BLaER1 (cell line): ENCODE measurements around the gene SRMS.
A peak's percentile ranks its signal among the peaks of the same experiment; 100 is the strongest.
"Not testable (repeated sequence)": the region's sequence is repeated elsewhere in the genome, so short reads cannot be mapped to it uniquely, and the experiment has no call there.

Source experiments
- H3K27ac ChIP-seq: shearing (Covaris generic); formaldehyde crosslinking; 2 replicates; pipeline ENCODE4 v1.8.1; 2022
- H3K27me3 ChIP-seq: shearing (Covaris generic); formaldehyde crosslinking; 2 replicates; pipeline ENCODE4 v1.8.1; 2022
- H3K36me3 ChIP-seq: shearing (Covaris generic); formaldehyde crosslinking; 2 replicates; pipeline ENCODE4 v1.8.1; 2022
- H3K4me1 ChIP-seq: shearing (Covaris generic); formaldehyde crosslinking; 2 replicates; pipeline ENCODE4 v1.8.1; 2022
- H3K4me2 ChIP-seq: shearing (Covaris generic); formaldehyde crosslinking; 2 replicates; pipeline ENCODE4 v1.8.1; 2022
- H3K4me3 ChIP-seq: shearing (Covaris generic); formaldehyde crosslinking; 2 replicates; pipeline ENCODE4 v1.8.1; 2022
- H3K9ac ChIP-seq: shearing (Covaris generic); formaldehyde crosslinking; 2 replicates; pipeline ENCODE4 v1.8.1; 2022
- H3K9me3 ChIP-seq: shearing (Covaris generic); formaldehyde crosslinking; 2 replicates; pipeline ENCODE4 v1.8.1; 2022
- H4K20me1 ChIP-seq: shearing (Covaris generic); formaldehyde crosslinking; 2 replicates; pipeline ENCODE4 v1.8.1; 2022
- Cebpa-rat ChIP-seq: shearing (Covaris generic); IDR thresholded peaks from 2 replicates; pipeline ENCODE4 v1.8.1; 2022

SRMS gene

GRCh38 chr20:63572071-63572787 lies 24.7 kb upstream of the SRMS start:
- H3K36me3 ChIP-seq = no peaks in the 10 kb centered on the region; the same call in 1 of the 2 replicates
- no peak overlapping the region for H3K4me2 ChIP-seq
- no peak overlapping the region for H3K9ac ChIP-seq
- peaks cover 61% of the 10 kb centered on the region for H3K27me3 ChIP-seq
- H3K27ac ChIP-seq = no peak overlapping the region
- peaks cover 64% of the 10 kb centered on the region for H4K20me1 ChIP-seq
- no peaks in the 10 kb centered on the region for H3K9me3 ChIP-seq
- H3K4me3 ChIP-seq = no peak overlapping the region
- TF ChIP-seq Cebpa-rat = no peak
- peaks cover 59% of the 10 kb centered on the region for H3K4me1 ChIP-seq

- H3K4me1 ChIP-seq = peaks cover 65% of the 10 kb centered on the region
- H3K4me3 ChIP-seq, H3K9ac ChIP-seq, H3K36me3 ChIP-seq, H3K9me3 ChIP-seq, H3K27ac ChIP-seq: not testable (repeated sequence)
- H3K27me3 ChIP-seq = peaks cover 72% of the 10 kb centered on the region
- peak overlapping the region; percentile 96; the same call in 1 of the 2 replicates for H3K4me2 ChIP-seq
- H4K20me1 ChIP-seq = peaks cover 75% of the 10 kb centered on the region
Measured at GRCh38 chr20:63571087-63571478, 23.5 kb upstream of the SRMS start.

DNA sequence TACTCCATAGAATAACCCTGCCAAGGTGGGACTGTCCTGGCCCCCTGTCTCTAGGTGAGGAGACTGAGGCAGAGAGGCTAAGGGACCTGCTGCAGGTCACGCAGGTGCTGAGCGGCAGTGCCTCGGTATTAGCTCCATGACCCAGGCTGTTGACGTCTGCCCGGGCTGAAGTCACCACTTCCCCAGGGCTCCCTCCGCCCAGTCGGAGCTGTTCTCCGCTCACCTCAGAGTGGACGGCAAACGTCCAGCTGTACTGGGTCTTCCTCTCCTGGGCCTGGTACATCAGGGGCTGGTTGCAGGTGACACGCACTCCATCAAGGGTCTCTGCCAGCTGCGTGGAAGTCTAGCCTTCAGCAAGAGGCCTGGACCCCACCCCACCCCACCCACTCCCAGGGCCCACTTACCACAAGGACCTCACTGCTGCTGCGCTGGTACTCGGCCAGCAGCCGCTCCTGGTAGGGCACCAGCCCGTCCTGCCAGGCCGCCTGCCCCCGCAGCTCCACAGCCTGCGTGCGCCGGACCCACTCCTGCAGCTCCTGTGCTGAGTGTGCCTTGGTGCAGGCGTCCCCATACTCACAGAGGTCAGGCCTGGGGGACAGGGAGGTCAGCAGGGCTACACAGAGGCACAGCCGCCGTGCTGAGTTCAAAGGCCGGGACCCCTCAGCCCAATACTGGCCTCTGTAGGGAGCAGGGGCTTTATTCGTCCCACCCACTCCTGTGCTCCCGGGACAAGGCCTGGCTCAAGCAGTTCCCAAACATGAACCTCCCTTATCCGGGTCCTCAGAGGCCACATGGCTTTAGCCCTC lies 22.9 kb upstream of the SRMS start:
- H4K20me1 ChIP-seq = peaks cover 81% of the 10 kb centered on the region
- peak overlapping the region; percentile 96 for H3K4me2 ChIP-seq
- no peak for TF ChIP-seq Cebpa-rat
- H3K27me3 ChIP-seq = peaks cover 78% of the 10 kb centered on the region
- H3K9ac ChIP-seq = no peak overlapping the region
- no peak overlapping the region for H3K27ac ChIP-seq
- peaks cover 65% of the 10 kb centered on the region for H3K4me1 ChIP-seq
- no peak overlapping the region for H3K4me3 ChIP-seq
- no peaks in the 10 kb centered on the region; the same call in 1 of the 2 replicates for H3K36me3 ChIP-seq
- no peaks in the 10 kb centered on the region for H3K9me3 ChIP-seq

GRCh38 chr20:63568986-63569949 lies 21.7 kb upstream of the SRMS start:
- peaks cover 56% of the 10 kb centered on the region for H3K4me1 ChIP-seq
- H3K4me3 ChIP-seq = peak overlapping the region; percentile 45
- H3K9ac ChIP-seq = no peak overlapping the region
- H4K20me1 ChIP-seq = peaks cover 94% of the 10 kb centered on the region
- no peaks in the 10 kb centered on the region for H3K9me3 ChIP-seq
- no peak overlapping the region for H3K27ac ChIP-seq
- peaks cover 90% of the 10 kb centered on the region for H3K27me3 ChIP-seq
- H3K4me2 ChIP-seq = peak overlapping the region; percentile 96
- no peaks in the 10 kb centered on the region; the same call in 1 of the 2 replicates for H3K36me3 ChIP-seq
- TF ChIP-seq Cebpa-rat = no peak

DNA sequence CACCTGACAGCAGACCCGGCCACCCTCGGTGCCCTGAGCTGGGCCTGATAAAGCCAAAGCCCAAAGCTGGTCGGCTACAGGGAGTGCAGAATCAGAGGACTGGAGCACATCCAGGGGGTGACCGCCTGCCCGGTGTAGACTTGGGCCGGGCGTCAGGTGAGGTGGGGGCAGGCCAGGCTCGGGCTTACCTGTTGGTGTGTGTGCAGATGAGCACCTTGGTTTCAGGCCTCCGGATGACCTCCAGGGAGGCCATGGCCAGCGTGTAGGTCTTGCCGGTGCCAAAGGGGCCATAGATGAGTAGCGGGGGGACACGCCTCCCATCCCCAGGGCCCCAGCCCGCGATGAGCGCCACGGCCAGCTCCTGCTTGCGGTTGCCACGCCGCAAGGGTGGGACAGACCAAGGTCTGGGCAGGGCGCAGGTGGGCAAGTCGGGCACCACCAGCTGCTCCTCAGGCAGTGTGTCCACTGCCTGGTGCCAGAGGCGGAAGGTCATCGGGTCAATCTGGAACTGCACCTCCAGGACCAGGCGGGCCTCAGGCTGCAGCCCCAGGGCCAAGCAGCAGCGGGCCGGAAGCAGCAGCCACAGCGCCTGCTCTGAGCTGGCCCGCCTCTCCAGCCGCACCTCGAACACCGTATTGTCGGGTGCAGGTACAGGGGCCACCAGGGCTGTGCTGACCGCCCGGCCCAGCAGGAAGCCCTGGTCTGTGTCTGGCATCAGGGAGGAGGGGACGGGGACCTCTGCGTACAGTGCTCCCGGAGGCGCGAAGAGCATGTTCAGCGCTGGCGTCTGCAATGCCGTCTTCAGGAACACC lies 20.8 kb upstream of the SRMS start:
- peaks cover 60% of the 10 kb centered on the region for H3K4me1 ChIP-seq
- peak overlapping the region; percentile 45 for H3K4me3 ChIP-seq
- no peak overlapping the region for H3K27ac ChIP-seq
- H3K27me3 ChIP-seq = peaks cover 99% of the 10 kb centered on the region
- no peaks in the 10 kb centered on the region for H3K9me3 ChIP-seq
- H4K20me1 ChIP-seq = peaks cover 100% of the 10 kb centered on the region
- no peak for TF ChIP-seq Cebpa-rat
- H3K36me3 ChIP-seq = no peaks in the 10 kb centered on the region; the same call in 1 of the 2 replicates
- H3K4me2 ChIP-seq = peak overlapping the region; percentile 96
- no peak overlapping the region for H3K9ac ChIP-seq

DNA sequence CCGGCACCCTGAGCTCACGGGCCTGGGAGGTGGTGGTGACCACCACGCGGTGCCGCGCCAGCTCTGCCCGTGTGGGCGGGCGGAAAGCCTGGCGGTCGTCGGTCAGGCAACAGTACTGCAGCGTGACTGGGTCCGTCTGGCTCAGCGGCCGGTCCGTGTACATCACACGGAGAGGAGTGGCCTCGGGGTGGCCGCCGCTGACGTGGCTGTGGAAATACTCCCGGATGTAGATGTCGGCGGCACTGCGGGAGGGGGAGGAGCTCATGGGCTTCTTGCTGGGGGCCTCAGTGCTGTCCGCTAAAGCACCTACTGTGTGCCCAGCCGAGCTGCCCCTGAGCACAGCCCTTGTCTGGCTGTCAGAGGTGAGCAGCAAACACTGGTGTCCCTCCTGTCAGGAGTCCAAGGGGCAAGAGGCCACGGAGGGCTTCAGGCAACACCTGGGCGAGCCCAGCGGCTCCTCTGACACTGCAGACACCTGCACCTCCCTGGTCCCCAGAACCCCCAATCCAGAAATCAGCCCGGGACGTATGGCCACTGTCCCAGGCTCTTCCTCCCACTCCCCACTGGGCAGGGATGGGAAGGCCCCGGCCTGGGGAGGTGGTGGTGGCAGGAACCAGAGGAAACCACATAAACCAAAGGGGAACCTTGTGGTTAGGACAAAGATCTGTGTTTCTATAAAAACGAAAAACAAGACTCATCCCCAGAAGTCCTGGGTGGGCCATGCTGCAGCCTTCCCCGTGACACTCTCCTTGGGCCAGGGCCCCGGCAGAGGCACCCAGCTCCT lies 20.0 kb upstream of the SRMS start:
- Histone ChIP-seq H3K27ac (no peak overlapping the region), H3K9ac (no peak overlapping the region), H3K4me2 (peak overlapping the region; percentile 96), H3K27me3 (peaks cover 97% of the 10 kb centered on the region), H4K20me1 (peaks cover 100% of the 10 kb centered on the region), H3K4me3 (peak overlapping the region; percentile 45), H3K9me3 (no peaks in the 10 kb centered on the region), H3K4me1 (peaks cover 60% of the 10 kb centered on the region), H3K36me3 (no peaks in the 10 kb centered on the region; the same call in 1 of the 2 replicates)
- TF ChIP-seq Cebpa-rat = no peak

- H3K9ac ChIP-seq = no peak overlapping the region
- H4K20me1 ChIP-seq = peaks cover 100% of the 10 kb centered on the region
- no peak overlapping the region for H3K27ac ChIP-seq
- H3K4me2 ChIP-seq = peak overlapping the region; percentile 96
- H3K36me3 ChIP-seq = no peaks in the 10 kb centered on the region; the same call in 1 of the 2 replicates
- H3K27me3 ChIP-seq = peaks cover 91% of the 10 kb centered on the region
- no peak overlapping the region for H3K4me3 ChIP-seq
- no peak for TF ChIP-seq Cebpa-rat
- peaks cover 65% of the 10 kb centered on the region for H3K4me1 ChIP-seq
- no peaks in the 10 kb centered on the region for H3K9me3 ChIP-seq
Measured at GRCh38 chr20:63567136-63567385, 19.5 kb upstream of the SRMS start.

DNA sequence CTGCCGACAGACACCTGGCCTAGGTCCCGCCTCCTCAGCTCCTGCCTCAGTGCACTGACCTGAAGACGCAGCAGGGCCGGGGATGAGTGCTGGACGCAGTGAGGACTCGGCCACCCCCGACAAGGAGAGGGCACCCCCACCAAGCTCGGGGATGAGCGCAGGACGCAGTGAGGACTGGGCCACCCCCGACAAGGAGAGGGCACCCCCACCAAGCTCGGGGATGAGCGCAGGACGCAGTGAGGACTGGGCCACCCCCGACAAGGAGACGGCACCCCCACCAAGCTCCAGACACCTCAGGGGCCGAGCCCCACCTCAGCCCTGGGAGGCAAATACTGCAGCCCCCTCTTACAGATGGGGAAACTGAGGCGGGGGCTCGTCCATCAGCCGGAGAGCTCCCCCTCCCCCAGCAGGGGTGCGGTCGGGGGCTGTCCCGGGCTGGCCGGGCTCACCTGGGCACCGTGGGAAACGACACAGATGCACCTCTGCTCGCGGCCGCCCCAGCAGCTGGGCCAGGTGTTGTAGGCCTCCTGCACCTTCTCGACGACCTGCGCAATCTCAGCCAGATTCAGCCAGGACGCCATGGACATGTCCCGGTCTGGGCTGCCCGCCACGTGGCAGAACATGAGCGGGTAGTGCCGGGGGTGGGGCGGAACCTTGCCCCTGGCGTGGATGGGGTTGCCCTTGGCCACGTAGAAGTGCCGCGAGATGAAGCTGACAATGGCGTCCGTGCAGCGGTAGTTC lies 19.0 kb upstream of the SRMS start:
- H3K4me1 ChIP-seq = peaks cover 70% of the 10 kb centered on the region
- H3K27me3 ChIP-seq = peaks cover 91% of the 10 kb centered on the region
- TF ChIP-seq Cebpa-rat = no peak
- peak overlapping the region; percentile 96; the same call in 1 of the 2 replicates for H3K4me2 ChIP-seq
- H3K27ac ChIP-seq = no peak overlapping the region
- no peak overlapping the region for H3K9ac ChIP-seq
- H3K9me3 ChIP-seq = no peaks in the 10 kb centered on the region
- no peak overlapping the region for H3K4me3 ChIP-seq
- H4K20me1 ChIP-seq = peaks cover 100% of the 10 kb centered on the region
- no peaks in the 10 kb centered on the region for H3K36me3 ChIP-seq
